Stimulated activated CD4-positive, alpha-beta T cell treated with anti-CD3 and anti-CD28 coated beads, Interleukin-15, amount 100 ng/mL, for 48 hours (primary cell): ENCODE measurements around the gene PEF1.
A peak's percentile ranks its signal among the peaks of the same experiment; 100 is the strongest.

Experiments used
- DNase-seq, 2 donors: peaks; one replicate each; pipeline ENCODE4 v3.0.0-alpha.2; 2020; ENCODE audit warnings: low read depth in 2 of 2

Gene PEF1

GRCh38 chr1:31671147-31671546, 26.5 kb upstream of the PEF1 start:
- DNase-seq = no peak

DNA sequence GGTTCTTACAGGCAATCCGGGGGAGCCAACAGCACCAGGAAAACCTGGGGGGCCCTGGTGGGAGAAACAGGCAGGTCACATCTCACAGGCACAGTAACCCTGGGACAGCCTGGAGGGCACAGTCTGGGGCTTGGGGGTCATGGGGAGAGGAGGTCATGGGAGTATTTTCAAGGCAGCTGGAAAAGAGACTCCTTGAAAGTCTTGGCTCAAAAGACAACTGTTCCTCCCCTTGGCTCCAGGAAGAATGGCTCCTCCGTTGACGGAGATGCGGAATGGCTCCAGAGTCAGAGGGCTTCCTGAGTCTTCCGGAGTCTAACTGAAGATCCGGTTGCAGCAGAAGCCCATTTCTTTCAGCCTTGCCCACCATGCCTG, 25.9 kb upstream of the PEF1 start:
- no peak for DNase-seq

DNA sequence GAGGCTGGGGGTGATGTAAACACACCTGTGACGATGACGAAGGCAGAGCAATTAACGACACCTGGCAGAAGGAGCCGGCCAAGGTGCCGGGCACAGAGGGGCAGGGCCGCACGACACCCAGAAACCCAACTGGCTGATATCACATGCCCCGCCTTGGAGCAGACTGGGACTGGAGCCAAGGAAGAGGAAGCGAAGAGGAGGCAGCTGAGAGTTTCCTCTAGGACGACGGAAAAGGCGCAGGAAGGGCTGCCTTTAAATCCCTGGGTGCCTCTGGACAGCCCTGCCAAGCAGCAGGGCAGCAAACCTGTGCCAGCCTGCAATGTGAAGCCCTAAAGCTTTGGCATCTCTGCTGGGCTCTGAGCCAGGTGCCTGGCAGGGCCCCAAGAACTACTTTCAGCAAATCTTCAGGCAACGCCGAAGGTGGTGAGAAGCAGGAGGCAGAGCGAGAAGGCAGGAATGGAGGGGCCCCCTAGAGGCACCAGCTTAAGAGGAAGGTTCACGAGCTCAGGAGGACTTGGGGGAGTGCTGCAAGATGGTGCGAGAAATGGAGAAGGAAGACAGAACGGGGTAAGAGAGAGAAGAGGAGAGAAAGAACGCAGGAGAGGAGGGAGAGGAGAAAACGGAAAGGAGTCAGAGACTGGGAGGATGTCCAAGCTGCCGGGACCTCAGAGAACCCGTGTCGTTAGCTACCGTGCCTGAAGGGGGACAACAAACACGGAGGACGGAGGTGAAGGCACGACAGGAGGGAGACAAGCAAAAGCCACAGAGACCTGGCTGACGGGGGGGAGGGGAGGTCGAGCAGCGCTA, 25.3 kb upstream of the PEF1 start:
- DNase-seq = no peak

- DNase-seq = no peak
These were observed 24.7 kb upstream of the PEF1 start for GRCh38 chr1:31669433-31669785.

- DNase-seq = no peak
These were observed 23.7 kb upstream of the PEF1 start for GRCh38 chr1:31668303-31668883.

DNA sequence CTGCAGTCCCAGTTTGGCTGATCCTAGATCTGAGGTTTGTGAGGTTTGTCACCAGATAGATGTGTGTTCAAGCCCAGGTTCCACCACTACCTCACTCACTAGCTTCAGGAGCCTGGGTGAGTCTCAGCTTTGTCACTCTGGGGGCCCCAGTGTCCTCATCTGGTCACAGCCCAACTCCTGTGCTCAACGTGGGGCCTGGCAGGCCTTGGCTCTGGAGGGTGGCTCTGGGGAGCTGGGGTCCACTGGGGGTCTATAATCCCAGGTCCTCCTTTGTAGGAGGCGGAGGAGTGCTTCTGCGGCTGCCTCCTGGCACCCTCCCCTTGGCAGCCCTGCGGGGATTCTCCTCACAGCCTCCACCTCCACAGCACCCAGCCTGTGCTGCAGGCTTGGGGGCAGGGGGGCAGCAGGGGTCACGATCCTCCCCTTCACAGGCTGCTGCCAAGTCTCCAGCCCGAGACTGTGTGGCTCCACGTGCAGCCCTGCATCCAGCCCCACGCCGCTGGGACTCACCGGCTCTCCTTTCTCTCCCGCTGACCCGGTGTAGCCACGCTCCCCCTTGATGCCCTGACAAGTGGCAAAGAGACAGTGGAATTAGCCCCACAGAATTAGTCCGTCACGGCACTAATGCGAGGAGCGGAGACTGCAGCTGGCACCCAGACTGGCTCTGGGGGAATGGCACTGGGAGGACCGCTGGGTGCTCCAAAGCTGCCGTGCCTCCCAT, 22.5 kb upstream of the PEF1 start:
- DNase-seq = no peak

DNA sequence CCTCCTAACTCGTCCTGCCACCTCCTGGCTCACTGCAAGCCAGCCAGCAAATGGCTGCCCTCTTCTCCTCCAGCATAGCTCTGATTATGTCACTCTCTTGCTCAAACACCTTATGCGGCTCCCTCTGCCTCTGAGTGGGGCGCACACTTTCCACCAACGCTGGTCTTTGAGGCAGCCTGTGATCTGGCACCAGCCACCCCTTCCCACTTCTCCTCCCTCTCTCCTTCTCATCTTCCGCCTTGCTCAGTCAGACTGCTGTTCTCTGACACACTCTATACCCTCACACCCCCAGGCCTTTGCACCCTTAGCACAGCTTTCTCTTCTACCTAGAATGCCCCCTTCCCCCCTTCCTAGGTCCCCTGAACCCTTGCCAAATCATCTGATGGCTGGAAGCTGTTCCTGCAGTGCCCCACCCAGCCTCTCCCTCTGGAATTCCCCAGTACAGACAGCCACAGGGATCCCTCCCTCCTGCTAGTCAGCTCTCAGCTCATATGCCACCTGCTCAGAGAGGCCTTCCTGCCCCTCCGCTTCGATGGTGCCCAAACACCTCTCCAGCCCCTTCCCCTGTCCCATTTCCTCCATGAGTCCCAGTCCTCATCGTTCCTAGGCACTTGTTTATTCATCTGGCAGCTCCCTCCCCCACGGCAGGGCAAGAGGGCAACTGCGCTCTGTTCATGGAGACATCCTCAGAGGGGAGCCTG, 21.7 kb upstream of the PEF1 start:
- DNase-seq = no peak

DNA sequence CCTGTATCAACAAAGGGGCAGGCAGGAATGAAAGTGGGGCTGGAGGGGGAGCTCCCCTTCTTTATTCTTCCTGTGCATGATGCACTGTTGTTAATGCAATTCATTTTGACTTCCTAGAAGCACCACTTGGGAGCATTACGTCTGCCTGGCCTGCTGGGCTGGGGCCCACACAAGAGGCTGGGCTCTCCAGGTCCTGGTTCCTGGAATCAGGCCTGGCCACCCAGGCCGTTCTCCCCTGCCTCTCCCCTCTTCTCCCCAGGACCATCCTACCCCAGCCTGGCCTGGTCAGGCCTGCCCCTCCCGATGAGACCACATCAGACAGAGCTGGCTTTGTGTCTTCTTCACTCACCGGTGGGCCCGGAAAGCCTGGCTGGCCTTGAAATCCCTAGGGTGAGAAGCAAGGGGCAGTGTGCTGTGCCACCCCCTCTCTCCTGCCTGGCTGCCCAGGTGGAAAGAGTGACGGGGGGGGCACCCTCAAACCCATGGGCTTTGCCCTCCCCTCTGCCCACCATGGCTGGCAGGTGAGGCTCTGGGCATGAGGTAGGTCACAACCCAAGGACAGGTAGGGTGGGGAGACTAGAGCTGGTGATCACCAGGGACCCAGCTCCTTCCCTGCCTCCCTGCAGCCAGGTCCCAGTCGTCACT, 20.7 kb upstream of the PEF1 start:
- no peak for DNase-seq

DNA sequence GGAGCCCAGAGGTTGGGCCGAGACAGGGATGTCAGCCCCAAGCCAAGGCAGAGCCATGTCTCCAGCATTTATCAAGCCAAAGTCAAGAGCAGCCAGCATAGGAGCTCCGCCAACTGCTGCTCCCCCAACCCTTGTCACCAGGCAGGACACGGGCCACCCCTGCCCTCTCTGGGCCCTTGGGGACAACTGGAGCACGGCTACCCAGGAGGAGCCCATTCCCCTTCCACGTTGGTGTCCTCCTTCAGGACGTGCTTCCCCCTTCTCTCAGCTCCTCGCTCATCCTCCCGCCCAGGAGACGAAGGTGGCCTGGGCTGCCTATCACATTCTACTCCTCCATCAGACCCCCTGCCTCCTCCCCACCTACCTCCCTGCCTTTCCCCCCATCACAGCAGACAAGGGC, 19.9 kb upstream of the PEF1 start:
- DNase-seq = no peak

GRCh38 chr1:31663622-31664452, 19.2 kb upstream of the PEF1 start:
- DNase-seq = peak; percentile 22 to 31

DNA sequence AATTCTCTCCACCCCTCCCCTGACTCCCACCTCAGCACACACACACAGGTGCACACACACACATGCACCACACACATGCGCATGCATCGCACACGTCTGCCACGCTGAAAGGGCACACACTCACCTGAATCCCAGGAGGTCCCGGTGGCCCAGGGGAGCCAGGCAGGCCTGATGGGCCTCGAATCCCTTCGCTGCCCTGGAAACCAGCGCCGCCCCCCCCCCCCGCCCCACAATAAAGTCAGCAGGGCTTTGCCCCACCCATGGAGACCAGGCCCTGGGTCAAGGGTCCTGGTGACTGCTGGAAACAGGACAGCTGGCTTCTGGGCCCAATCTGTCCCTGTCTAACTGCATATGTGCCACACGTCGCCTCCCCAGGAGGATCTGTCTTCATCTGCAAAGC, 17.8 kb upstream of the PEF1 start:
- no peak for DNase-seq

DNA sequence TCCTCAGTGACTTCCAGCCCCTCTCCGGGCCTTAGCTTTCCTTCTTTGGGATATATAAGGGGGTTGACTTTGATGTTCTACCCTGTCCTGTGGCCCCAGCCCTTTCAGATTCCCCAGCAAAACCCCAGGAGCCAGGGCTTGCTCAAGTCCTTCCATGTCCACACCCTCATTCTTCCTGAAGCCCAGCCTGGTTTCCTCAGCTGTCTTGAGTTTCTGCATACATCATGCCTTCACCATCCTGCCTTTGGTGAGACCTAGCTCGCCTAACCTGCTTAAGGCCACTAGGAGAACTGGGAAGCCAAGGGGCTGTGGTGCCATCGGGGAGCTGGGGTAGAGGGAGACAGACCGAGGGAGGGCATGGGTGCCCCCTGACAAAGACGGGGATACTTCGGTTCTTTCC, 17.2 kb upstream of the PEF1 start:
- no peak for DNase-seq

DNA sequence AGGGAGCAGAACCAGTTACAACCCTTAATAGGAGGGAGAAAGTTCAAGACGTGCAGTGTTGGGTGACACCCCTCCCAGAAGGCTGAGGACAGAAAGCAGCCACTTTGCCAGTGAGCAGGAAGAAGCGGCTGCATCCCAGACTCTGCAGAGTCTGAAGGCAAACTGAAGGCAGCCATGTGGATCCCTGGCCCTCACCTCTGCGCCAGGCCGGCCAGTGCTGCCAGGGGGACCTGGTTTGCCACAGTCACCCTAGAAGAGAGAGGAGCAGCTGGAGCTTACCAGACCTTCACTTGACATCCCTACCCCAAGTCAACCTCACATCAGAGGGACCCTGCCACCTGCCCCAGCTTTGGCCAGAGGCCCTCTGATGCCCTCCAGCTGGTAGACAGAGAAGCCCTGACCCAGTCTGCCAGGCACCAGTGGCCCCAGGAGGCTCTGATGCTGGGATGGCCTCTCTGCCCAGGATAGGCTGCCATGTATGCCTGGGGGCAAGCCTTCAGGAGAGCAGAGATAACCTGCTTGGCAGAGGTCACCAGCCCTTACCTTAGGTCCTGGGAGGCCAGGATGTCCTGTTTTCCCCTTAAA, 16.3 kb upstream of the PEF1 start:
- DNase-seq = no peak

DNA sequence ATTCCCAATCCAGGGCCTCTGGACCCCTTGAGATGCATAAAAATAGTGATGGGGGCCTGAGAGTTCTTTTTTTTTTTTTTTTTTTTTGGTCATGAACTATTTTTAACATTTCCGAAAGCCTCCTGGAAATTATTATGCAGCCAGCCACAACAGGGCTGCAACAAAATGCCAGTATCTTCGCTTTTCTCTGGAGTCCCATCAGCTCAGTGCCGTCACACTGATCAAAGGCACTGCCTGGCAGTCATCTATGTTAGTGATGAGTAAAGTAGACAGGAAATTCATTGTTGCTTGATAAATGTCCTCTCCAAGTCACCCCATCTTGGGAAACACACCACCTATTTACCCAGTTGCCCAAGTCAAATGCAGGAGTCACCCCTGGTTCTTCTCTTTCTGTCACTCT, 15.2 kb upstream of the PEF1 start:
- no peak for DNase-seq

- DNase-seq = no peak
These were observed 14.0 kb upstream of the PEF1 start for GRCh38 chr1:31658721-31659120.

DNA sequence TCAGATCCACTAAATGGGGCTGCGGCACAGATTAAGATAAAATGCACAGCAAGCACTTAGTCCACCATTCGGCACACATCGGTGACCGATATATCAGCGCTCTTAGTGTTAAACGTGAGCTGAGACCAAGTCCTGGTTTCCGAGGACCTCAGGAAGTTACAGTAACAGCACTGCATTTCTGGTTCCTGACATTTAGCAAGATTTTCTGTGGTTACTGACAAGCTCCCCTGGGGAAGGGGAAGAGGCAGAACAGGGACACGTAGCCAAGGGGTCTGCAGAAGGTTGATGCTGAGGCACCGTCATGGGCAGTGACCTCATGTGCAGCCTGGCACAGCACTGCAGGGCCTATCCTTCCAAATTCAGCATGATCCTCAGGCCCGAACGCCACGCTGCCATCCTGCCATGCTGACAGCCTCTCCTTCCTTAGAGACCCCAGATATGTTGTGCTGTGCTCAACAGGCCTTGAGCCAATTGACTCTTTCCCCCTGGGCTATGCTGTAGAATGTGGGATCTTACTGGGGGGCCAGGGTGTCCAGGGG, 13.4 kb upstream of the PEF1 start:
- DNase-seq = no peak

- no peak for DNase-seq
These were observed 12.5 kb upstream of the PEF1 start for GRCh38 chr1:31657020-31657804.

DNA sequence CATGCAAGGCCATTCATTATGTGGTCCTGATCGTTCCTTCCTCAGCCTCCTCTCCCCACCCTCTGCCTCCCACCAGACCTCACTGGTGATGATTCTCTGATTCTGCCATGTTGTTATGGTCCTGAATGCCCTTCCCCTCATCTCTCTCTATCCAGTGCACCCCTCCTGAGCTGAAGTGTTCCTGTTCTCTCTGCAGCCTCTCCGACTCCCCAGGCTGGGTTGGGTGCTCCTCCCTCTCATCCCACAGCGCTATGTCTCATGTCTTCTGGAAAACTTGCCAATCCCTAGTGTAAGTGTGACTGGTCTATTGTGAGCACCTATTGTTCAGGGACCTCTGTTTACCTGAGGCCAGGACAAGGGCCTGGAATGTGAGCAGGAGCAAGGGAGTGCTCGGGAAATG, 11.1 kb upstream of the PEF1 start:
- DNase-seq = no peak

DNA sequence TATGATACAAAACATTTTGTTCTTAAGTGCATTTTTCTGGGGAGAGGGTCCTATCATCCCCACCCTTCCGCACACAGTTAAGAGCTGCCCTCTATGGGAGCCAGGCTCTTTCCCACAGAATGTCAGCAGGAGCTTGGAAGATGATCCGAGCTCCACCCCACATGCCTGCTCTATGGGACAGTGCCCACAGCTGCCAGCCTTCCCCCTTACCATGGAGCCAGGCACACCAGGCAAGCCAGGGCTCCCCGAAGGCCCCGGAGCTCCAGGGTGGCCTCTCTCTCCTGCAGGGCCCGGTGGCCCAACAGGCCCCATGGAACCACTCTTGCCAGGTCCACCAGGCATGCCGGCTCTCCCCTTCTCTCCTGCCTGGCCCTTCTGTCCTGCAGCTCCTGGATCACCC, 10.4 kb upstream of the PEF1 start:
- DNase-seq = no peak

DNA sequence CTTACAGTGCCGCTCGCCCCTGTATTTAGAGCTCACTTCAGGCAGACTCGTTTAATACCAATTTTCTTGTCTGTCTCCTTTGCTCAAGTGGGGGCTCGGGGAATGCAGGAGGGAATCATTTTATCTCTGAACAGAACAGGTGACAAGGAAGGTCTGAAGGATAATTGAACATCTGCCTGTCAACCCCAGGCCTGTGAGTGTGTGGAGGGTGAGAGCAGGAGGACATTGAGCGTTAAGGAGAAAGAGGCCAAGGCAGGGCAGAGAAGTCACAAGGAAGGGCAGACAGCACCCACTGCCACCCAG, 9.7 kb upstream of the PEF1 start:
- DNase-seq = no peak
